CD4-positive, CD25-positive, alpha-beta regulatory T cell (primary cell): Measurements from ENCODE around the gene SLC6A11. TPM values are rescaled to one million over a fixed set of nuclear protein-coding genes. Genes with fewer than 3 reads are reported as not detected.

Experiments used
- ATAC-seq, 2 donors: fragments of 150-1000 bp; cut with Tn5 transposase; one replicate each; pipeline ENCODE4 v1.10.0; 2021; ENCODE audit warnings: low read depth in 2 of 2, moderate number of reproducible peaks in 2 of 2, moderate library complexity in 1 of 2
- DNase-seq, 3 donors: peaks; one replicate each; pipeline versions ENCODE4 v3.0.0 to v3.0.0-alpha.2; 2012 to 2022; ENCODE audit warnings: mixed read lengths in 1 of 3
- H3K27ac ChIP-seq: one replicate; pipeline ENCODE4 v1.7.0; 2013; ENCODE audit warnings: mild to moderate bottlenecking, low read length; ENCODE audit not compliant: insufficient read depth, poor library complexity, severe bottlenecking
- H3K27me3 ChIP-seq: one replicate; pipeline ENCODE4 v1.7.0; 2013; ENCODE audit warnings: low read length; ENCODE audit not compliant: control insufficient read depth, insufficient read depth
- H3K36me3 ChIP-seq: one replicate; pipeline ENCODE4 v1.7.0; 2013; ENCODE audit warnings: mild to moderate bottlenecking, low read length, moderate library complexity; ENCODE audit not compliant: control insufficient read depth, insufficient read depth
- H3K4me1 ChIP-seq: 2 replicates; pipeline ENCODE4 v1.7.0; 2013; ENCODE audit warnings: mild to moderate bottlenecking, low read length; ENCODE audit not compliant: insufficient read depth, control insufficient read depth, poor library complexity, severe bottlenecking
- H3K4me3 ChIP-seq: one replicate; pipeline ENCODE4 v1.7.0; 2013; ENCODE audit warnings: low read depth, mild to moderate bottlenecking, low read length, moderate library complexity
- H3K9me3 ChIP-seq, 2 experiments: 1 replicate in 1 of 2; 2 replicates in 1 of 2; pipeline ENCODE4 v1.7.0; 2013; ENCODE audit warnings: low read length in 2 of 2, mild to moderate bottlenecking in 1 of 2, moderate library complexity in 1 of 2; ENCODE audit not compliant: control insufficient read depth in 2 of 2
- H3K27ac Mint-ChIP-seq, 3 donors: one replicate each; pipeline ENCODE4 v1.8.0; 2020 to 2022; ENCODE audit warnings: mild to moderate bottlenecking in 3 of 3, mixed read lengths in 3 of 3, moderate library complexity in 2 of 3
- H3K27me3 Mint-ChIP-seq: one replicate; pipeline ENCODE4 v1.8.0; 2022; ENCODE audit warnings: mild to moderate bottlenecking, mixed read lengths
- H3K36me3 Mint-ChIP-seq: one replicate; pipeline ENCODE4 v1.8.0; 2020; ENCODE audit warnings: mixed read lengths
- H3K4me1 Mint-ChIP-seq, 4 donors: one replicate each; pipeline ENCODE4 v1.8.0; 2020 to 2022; ENCODE audit warnings: mixed read lengths in 4 of 4, mild to moderate bottlenecking in 1 of 4
- H3K4me3 Mint-ChIP-seq, 4 donors: one replicate each; pipeline ENCODE4 v1.8.0; 2020 to 2022; ENCODE audit warnings: mild to moderate bottlenecking in 4 of 4, mixed read lengths in 4 of 4, moderate library complexity in 3 of 4
- H3K9me3 Mint-ChIP-seq, 7 donors: one replicate each; pipeline ENCODE4 v1.8.0; 2020 to 2022; ENCODE audit warnings: mixed read lengths in 7 of 7, mild to moderate bottlenecking in 3 of 7, moderate library complexity in 2 of 7
- polyA plus RNA-seq, 4 donors: library from polyadenylated mRNA; unstranded; fragments of 300-500 nt; fragmentation: Illumina TruSeq; gene quantifications; one replicate each; pipeline ENCODE4 v1.2.3, GENCODE V29; 2021
- total RNA-seq: library from RNA; stranded (reverse); gene quantifications from one replicate; pipeline ENCODE4 v1.2.3, GENCODE V29; 2022

The SLC6A11 gene
- total RNA-seq (not detected), polyA plus RNA-seq (not detected)

- ATAC-seq (no peak), DNase-seq (peak in 1 of 3 donors; percentile 0)
- no peaks in the 10 kb centered on the region for H3K4me1 ChIP-seq
- H3K4me3 ChIP-seq: no peak within 1 kb of the TSS
- H3K27me3 ChIP-seq: peaks cover 11% of the 10 kb centered on the region
- H3K36me3 Mint-ChIP-seq: no peaks in the 10 kb centered on the region
- no peak within 1 kb of the TSS for H3K27ac Mint-ChIP-seq
- no peak within 1 kb of the TSS for H3K4me3 Mint-ChIP-seq
- H3K9me3 ChIP-seq: no peaks in the 10 kb centered on the region
- peaks cover 30% of the 10 kb centered on the region for H3K27me3 Mint-ChIP-seq
- no peaks in the 10 kb centered on the region for H3K36me3 ChIP-seq
- H3K9me3 Mint-ChIP-seq: peaks cover 0 to 6% (median 0%) of the 10 kb centered on the region in 7 donors
- no peak within 1 kb of the TSS for H3K27ac ChIP-seq
- no peaks in the 10 kb centered on the region for H3K4me1 Mint-ChIP-seq
Measured at GRCh38 chr3:10816019-10816862, at the start of gene SLC6A11. TSS of gene SLC6A11 (plus strand) at chr3:10816228. CDS start at chr3:10816266, 38 bp downstream.

- Mint-ChIP-seq H3K4me1 (no peaks in the 10 kb centered on the region), H3K4me3 (no peak overlapping the region), H3K27me3 (peaks cover 8% of the 10 kb centered on the region), H3K9me3 (no peaks in the 10 kb centered on the region), H3K27ac (no peak overlapping the region), H3K36me3 (no peaks in the 10 kb centered on the region)
- DNase-seq (no peak), ATAC-seq (no peak)
- no peak overlapping the region for H3K4me3 ChIP-seq
- H3K4me1 ChIP-seq: no peaks in the 10 kb centered on the region
- H3K9me3 ChIP-seq: peaks cover 0 to 4% of the 10 kb centered on the region in 2 experiments
- H3K27me3 ChIP-seq: peaks cover 4% of the 10 kb centered on the region
- H3K27ac ChIP-seq: no peak overlapping the region
- H3K36me3 ChIP-seq: no peaks in the 10 kb centered on the region
Measured at GRCh38 chr3:10768708-10769394, 47.2 kb upstream of the SLC6A11 start.

GRCh38 chr3:10770547-10770946 lies 45.5 kb upstream of the SLC6A11 start:
- no peaks in the 10 kb centered on the region for H3K9me3 Mint-ChIP-seq
- H3K27ac Mint-ChIP-seq: no peak overlapping the region
- DNase-seq (no peak), ATAC-seq (no peak)
- no peaks in the 10 kb centered on the region for H3K36me3 Mint-ChIP-seq
- H3K4me1 ChIP-seq: no peaks in the 10 kb centered on the region
- H3K27me3 ChIP-seq: peaks cover 4% of the 10 kb centered on the region
- no peaks in the 10 kb centered on the region for H3K36me3 ChIP-seq
- H3K9me3 ChIP-seq: peaks cover 0 to 4% of the 10 kb centered on the region in 2 experiments
- H3K27me3 Mint-ChIP-seq: peaks cover 5% of the 10 kb centered on the region
- H3K27ac ChIP-seq: no peak overlapping the region
- H3K4me3 ChIP-seq: no peak overlapping the region
- no peaks in the 10 kb centered on the region for H3K4me1 Mint-ChIP-seq
- H3K4me3 Mint-ChIP-seq: no peak overlapping the region

- no peaks in the 10 kb centered on the region for H3K4me1 ChIP-seq
- H3K36me3 ChIP-seq: no peaks in the 10 kb centered on the region
- ATAC-seq (no peak), DNase-seq (no peak)
- peaks cover 0 to 4% of the 10 kb centered on the region in 2 experiments for H3K9me3 ChIP-seq
- Mint-ChIP-seq H3K4me3 (no peak overlapping the region), H3K27me3 (peaks cover 8% of the 10 kb centered on the region), H3K9me3 (no peaks in the 10 kb centered on the region), H3K4me1 (no peaks in the 10 kb centered on the region), H3K36me3 (no peaks in the 10 kb centered on the region), H3K27ac (no peak overlapping the region)
- H3K4me3 ChIP-seq: no peak overlapping the region
- H3K27ac ChIP-seq: no peak overlapping the region
- H3K27me3 ChIP-seq: peaks cover 4% of the 10 kb centered on the region
Measured at GRCh38 chr3:10770981-10771380, 45.0 kb upstream of the SLC6A11 start.

GRCh38 chr3:10771486-10772270 lies 44.4 kb upstream of the SLC6A11 start:
- DNase-seq (no peak), ATAC-seq (no peak)
- Mint-ChIP-seq H3K4me1 (no peaks in the 10 kb centered on the region), H3K4me3 (no peak overlapping the region), H3K36me3 (no peaks in the 10 kb centered on the region), H3K9me3 (no peaks in the 10 kb centered on the region), H3K27ac (no peak overlapping the region), H3K27me3 (peaks cover 13% of the 10 kb centered on the region)
- H3K4me3 ChIP-seq: no peak overlapping the region
- H3K36me3 ChIP-seq: no peaks in the 10 kb centered on the region
- H3K27ac ChIP-seq: no peak overlapping the region
- peaks cover 4% of the 10 kb centered on the region for H3K27me3 ChIP-seq
- peaks cover 0 to 4% of the 10 kb centered on the region in 2 experiments for H3K9me3 ChIP-seq
- no peaks in the 10 kb centered on the region for H3K4me1 ChIP-seq

GRCh38 chr3:10772271-10773161 lies 43.5 kb upstream of the SLC6A11 start:
- no peak for ATAC-seq
- no peaks in the 10 kb centered on the region for H3K36me3 ChIP-seq
- peaks cover 19% of the 10 kb centered on the region for H3K27me3 Mint-ChIP-seq

GRCh38 chr3:10774129-10774670 lies 41.8 kb upstream of the SLC6A11 start:
- peaks cover 0 to 4% of the 10 kb centered on the region in 2 experiments for H3K9me3 ChIP-seq
- H3K27ac Mint-ChIP-seq: no peak overlapping the region
- no peaks in the 10 kb centered on the region for H3K36me3 ChIP-seq
- H3K27me3 Mint-ChIP-seq: peaks cover 19% of the 10 kb centered on the region
- no peak overlapping the region for H3K27ac ChIP-seq
- H3K4me1 Mint-ChIP-seq: no peaks in the 10 kb centered on the region
- H3K4me1 ChIP-seq: no peaks in the 10 kb centered on the region
- DNase-seq: no peak
- H3K27me3 ChIP-seq: peaks cover 3% of the 10 kb centered on the region
- no peaks in the 10 kb centered on the region for H3K36me3 Mint-ChIP-seq
- ATAC-seq: no peak
- H3K9me3 Mint-ChIP-seq: no peaks in the 10 kb centered on the region
- H3K4me3 Mint-ChIP-seq: no peak overlapping the region
- no peak overlapping the region for H3K4me3 ChIP-seq

More at GRCh38 chr3:10772271-10773161, 43.5 kb upstream of the SLC6A11 start:
- Histone ChIP-seq H3K4me3 (no peak overlapping the region), H3K9me3 (peaks cover 0 to 4% of the 10 kb centered on the region in 2 experiments), H3K4me1 (no peaks in the 10 kb centered on the region), H3K27ac (no peak overlapping the region), H3K27me3 (peaks cover 4% of the 10 kb centered on the region)
- Mint-ChIP-seq H3K27ac (no peak overlapping the region), H3K36me3 (no peaks in the 10 kb centered on the region), H3K4me3 (no peak overlapping the region), H3K9me3 (no peaks in the 10 kb centered on the region), H3K4me1 (no peaks in the 10 kb centered on the region)
- DNase-seq: no peak
